ENCODE results near the gene TGM1. TPM values are rescaled to one million over a fixed set of nuclear protein-coding genes. Genes with fewer than 3 reads are reported as not detected.

The TGM1 gene
- total RNA-seq, 2 experiments from 2014 or later = 5.7 to 5.8 TPM

- Mint-ChIP-seq H3K27ac (no peak overlapping the region), H3K36me3 (peaks cover 22% of the 10 kb centered on the region), H3K27me3 (peaks cover 20% of the 10 kb centered on the region), H3K4me3 (no peak overlapping the region), H3K9me3 (no peaks in the 10 kb centered on the region), H3K4me1 (peaks cover 29% of the 10 kb centered on the region)
- ATAC-seq (ENCODE audit: low read depth) = no peak
- POLR2A ChIA-PET = no interaction called here
- DNase-seq = no peak
Measured at GRCh38 chr14:24286996-24287395, 24.0 kb upstream of the TGM1 start.

GRCh38 chr14:24285351-24285750, 22.4 kb upstream of the TGM1 start:
- H3K36me3 Mint-ChIP-seq = peaks cover 7% of the 10 kb centered on the region
- DNase-seq (no peak), ATAC-seq (ENCODE audit: low read depth) (no peak)
- peaks cover 21% of the 10 kb centered on the region for H3K27me3 Mint-ChIP-seq
- H3K9me3 Mint-ChIP-seq = no peaks in the 10 kb centered on the region
- peaks cover 20% of the 10 kb centered on the region for H3K4me1 Mint-ChIP-seq
- no peak overlapping the region for H3K27ac Mint-ChIP-seq
- POLR2A ChIA-PET = interaction anchor here (0.7 kb wide), 1 partner anchor 121 kb away, joined by 3 read pairs; no protein-coding TSS in a partner anchor
- no peak overlapping the region for H3K4me3 Mint-ChIP-seq

GRCh38 chr14:24284501-24285035, 21.6 kb upstream of the TGM1 start:
- Mint-ChIP-seq H3K4me3 (no peak overlapping the region), H3K9me3 (no peaks in the 10 kb centered on the region), H3K4me1 (peaks cover 15% of the 10 kb centered on the region), H3K27me3 (peaks cover 21% of the 10 kb centered on the region), H3K27ac (no peak overlapping the region), H3K36me3 (peaks cover 4% of the 10 kb centered on the region)
- DNase-seq (no peak), ATAC-seq (ENCODE audit: low read depth) (no peak)
- POLR2A ChIA-PET = interaction anchor here (0.6 kb wide), 1 partner anchor 10 kb away, joined by 4 read pairs; no protein-coding TSS in a partner anchor

GRCh38 chr14:24283796-24284460, 21.0 kb upstream of the TGM1 start:
- H3K4me3 Mint-ChIP-seq = no peak overlapping the region
- DNase-seq = no peak
- peak overlapping the region; percentile 18 for H3K27ac Mint-ChIP-seq
- H3K9me3 Mint-ChIP-seq = no peaks in the 10 kb centered on the region
- peaks cover 16% of the 10 kb centered on the region for H3K4me1 Mint-ChIP-seq
- H3K27me3 Mint-ChIP-seq = peaks cover 22% of the 10 kb centered on the region
- no peak for ATAC-seq (ENCODE audit: low read depth)
- peaks cover 4% of the 10 kb centered on the region for H3K36me3 Mint-ChIP-seq
- POLR2A ChIA-PET = interaction anchor here (0.7 kb wide), 1 partner anchor 16 kb away, joined by 3 read pairs; the partner anchor contains the start of genes DHRS1 and NOP9

- Mint-ChIP-seq H3K27ac (no peak overlapping the region), H3K4me3 (no peak overlapping the region), H3K27me3 (peaks cover 19% of the 10 kb centered on the region), H3K4me1 (peaks cover 19% of the 10 kb centered on the region), H3K36me3 (peaks cover 6% of the 10 kb centered on the region), H3K9me3 (no peaks in the 10 kb centered on the region)
- ATAC-seq (ENCODE audit: low read depth) (no peak), DNase-seq (no peak)
- POLR2A ChIA-PET = interaction anchor here (0.9 kb wide), 1 partner anchor 169 kb away, joined by 4 read pairs; the partner anchor contains the start of gene DCAF11
Measured at GRCh38 chr14:24282736-24283135, 19.8 kb upstream of the TGM1 start.

- POLR2A ChIA-PET = interaction anchor here (0.9 to 5.4 kb wide), 3 partner anchors 8 to 167 kb away, joined by 3 to 19 read pairs (median 4); partner anchors contain the start of gene DCAF11
- peaks cover 9% of the 10 kb centered on the region for H3K36me3 Mint-ChIP-seq
- H3K9me3 Mint-ChIP-seq = no peaks in the 10 kb centered on the region
- peaks cover 20% of the 10 kb centered on the region for H3K4me1 Mint-ChIP-seq
- H3K27ac Mint-ChIP-seq = no peak overlapping the region
- H3K4me3 Mint-ChIP-seq = no peak overlapping the region
- peaks cover 11% of the 10 kb centered on the region for H3K27me3 Mint-ChIP-seq
- no peak for ATAC-seq (ENCODE audit: low read depth)
- DNase-seq = no peak
Measured at GRCh38 chr14:24281636-24282035, 18.7 kb upstream of the TGM1 start.

- Mint-ChIP-seq H3K9me3 (no peaks in the 10 kb centered on the region), H3K36me3 (peaks cover 7% of the 10 kb centered on the region), H3K27ac (no peak overlapping the region), H3K4me3 (no peak overlapping the region), H3K4me1 (peaks cover 20% of the 10 kb centered on the region), H3K27me3 (peaks cover 8% of the 10 kb centered on the region)
- POLR2A ChIA-PET = interaction anchor here (1.0 to 5.4 kb wide), 6 partner anchors 9 to 38 kb away, joined by 3 to 19 read pairs (median 7); partner anchors contain the start of genes LTB4R2, RABGGTA and TINF2
- ATAC-seq (ENCODE audit: low read depth) = no peak
- no peak for DNase-seq
Measured at GRCh38 chr14:24280797-24281460, 18.0 kb upstream of the TGM1 start.

- H3K36me3 Mint-ChIP-seq = peaks cover 7% of the 10 kb centered on the region
- H3K9me3 Mint-ChIP-seq = no peaks in the 10 kb centered on the region
- peak; percentile 71 for ATAC-seq (ENCODE audit: low read depth)
- H3K4me3 Mint-ChIP-seq = no peak overlapping the region
- POLR2A ChIA-PET = interaction anchor here (0.9 to 5.4 kb wide), 6 partner anchors 8 to 37 kb away, joined by 3 to 19 read pairs (median 7); partner anchors contain the start of genes LTB4R2, RABGGTA and TINF2
- peaks cover 7% of the 10 kb centered on the region for H3K27me3 Mint-ChIP-seq
- no peak for DNase-seq
- H3K4me1 Mint-ChIP-seq = peaks cover 23% of the 10 kb centered on the region
- H3K27ac Mint-ChIP-seq = peak overlapping the region; percentile 28
Measured at GRCh38 chr14:24279301-24280186, 16.6 kb upstream of the TGM1 start.

- no peak for DNase-seq
- Mint-ChIP-seq H3K4me3 (no peak overlapping the region), H3K27ac (no peak overlapping the region), H3K9me3 (no peaks in the 10 kb centered on the region), H3K4me1 (peaks cover 32% of the 10 kb centered on the region), H3K27me3 (peaks cover 7% of the 10 kb centered on the region), H3K36me3 (peaks cover 7% of the 10 kb centered on the region)
- no peak for ATAC-seq (ENCODE audit: low read depth)
- POLR2A ChIA-PET = interaction anchor here (5.4 kb wide), 1 partner anchor 12 kb away, joined by 19 read pairs; no protein-coding TSS in a partner anchor
Measured at GRCh38 chr14:24278424-24278823, 15.4 kb upstream of the TGM1 start.

GRCh38 chr14:24277606-24278321, 14.8 kb upstream of the TGM1 start:
- Mint-ChIP-seq H3K4me1 (peaks cover 37% of the 10 kb centered on the region), H3K27me3 (peaks cover 7% of the 10 kb centered on the region), H3K9me3 (no peaks in the 10 kb centered on the region), H3K36me3 (peaks cover 7% of the 10 kb centered on the region), H3K4me3 (no peak overlapping the region), H3K27ac (no peak overlapping the region)
- DNase-seq = no peak
- POLR2A ChIA-PET = interaction anchor here (0.5 to 5.4 kb wide), 2 partner anchors 12 to 30 kb away, joined by 4 to 19 read pairs; no protein-coding TSS in a partner anchor
- no peak for ATAC-seq (ENCODE audit: low read depth)

- Mint-ChIP-seq H3K36me3 (peaks cover 7% of the 10 kb centered on the region), H3K27me3 (peaks cover 5% of the 10 kb centered on the region), H3K27ac (no peak overlapping the region), H3K4me1 (peaks cover 44% of the 10 kb centered on the region), H3K9me3 (no peaks in the 10 kb centered on the region), H3K4me3 (no peak overlapping the region)
- ATAC-seq (ENCODE audit: low read depth) (no peak), DNase-seq (no peak)
- POLR2A ChIA-PET = interaction anchor here (5.4 kb wide), 1 partner anchor 13 kb away, joined by 19 read pairs; no protein-coding TSS in a partner anchor
Measured at GRCh38 chr14:24277071-24277470, 14.1 kb upstream of the TGM1 start.

- peak overlapping the region; percentile 75 for H3K4me3 Mint-ChIP-seq
- no peaks in the 10 kb centered on the region for H3K27me3 Mint-ChIP-seq
- H3K9me3 Mint-ChIP-seq = no peaks in the 10 kb centered on the region
- DNase-seq (no peak), ATAC-seq (ENCODE audit: low read depth) (peak; percentile 9)
- H3K4me1 Mint-ChIP-seq = peaks cover 46% of the 10 kb centered on the region
- H3K36me3 Mint-ChIP-seq = peaks cover 6% of the 10 kb centered on the region
- POLR2A ChIA-PET = interaction anchor here (0.7 to 3.6 kb wide), 9 partner anchors 9 to 401 kb away, joined by 3 to 15 read pairs (median 4); partner anchors contain the start of gene TINF2
- H3K27ac Mint-ChIP-seq = peak overlapping the region; percentile 94
Measured at GRCh38 chr14:24274101-24274543, 11.1 kb upstream of the TGM1 start.
